Stimulated activated CD4-positive, alpha-beta T cell treated with anti-CD3 and anti-CD28 coated beads, Interleukin-12 subunit alpha, Interleukin-12 subunit beta, amount 100 ng/mL, for 24 hours (primary cell): Measurements from ENCODE around the gene SWSAP1.
"Not testable (repeated sequence)": the region's sequence is repeated elsewhere in the genome, so short reads cannot be mapped to it uniquely, and the experiment has no call there.

Source experiments
- DNase-seq, 2 experiments: peaks; one replicate each; pipeline ENCODE4 v3.0.0-alpha.2; 2020; ENCODE audit warnings: low read depth in 2 of 2

Gene SWSAP1

GRCh38 chr19:11378319-11379189 lies 4.1 kb downstream of the SWSAP1 start:
- no peak for DNase-seq

GRCh38 chr19:11379269-11379845 lies 4.9 kb downstream of the SWSAP1 start:
- not testable (repeated sequence) for DNase-seq

GRCh38 chr19:11379857-11380350 lies 5.4 kb downstream of the SWSAP1 start:
- no peak for DNase-seq

DNA sequence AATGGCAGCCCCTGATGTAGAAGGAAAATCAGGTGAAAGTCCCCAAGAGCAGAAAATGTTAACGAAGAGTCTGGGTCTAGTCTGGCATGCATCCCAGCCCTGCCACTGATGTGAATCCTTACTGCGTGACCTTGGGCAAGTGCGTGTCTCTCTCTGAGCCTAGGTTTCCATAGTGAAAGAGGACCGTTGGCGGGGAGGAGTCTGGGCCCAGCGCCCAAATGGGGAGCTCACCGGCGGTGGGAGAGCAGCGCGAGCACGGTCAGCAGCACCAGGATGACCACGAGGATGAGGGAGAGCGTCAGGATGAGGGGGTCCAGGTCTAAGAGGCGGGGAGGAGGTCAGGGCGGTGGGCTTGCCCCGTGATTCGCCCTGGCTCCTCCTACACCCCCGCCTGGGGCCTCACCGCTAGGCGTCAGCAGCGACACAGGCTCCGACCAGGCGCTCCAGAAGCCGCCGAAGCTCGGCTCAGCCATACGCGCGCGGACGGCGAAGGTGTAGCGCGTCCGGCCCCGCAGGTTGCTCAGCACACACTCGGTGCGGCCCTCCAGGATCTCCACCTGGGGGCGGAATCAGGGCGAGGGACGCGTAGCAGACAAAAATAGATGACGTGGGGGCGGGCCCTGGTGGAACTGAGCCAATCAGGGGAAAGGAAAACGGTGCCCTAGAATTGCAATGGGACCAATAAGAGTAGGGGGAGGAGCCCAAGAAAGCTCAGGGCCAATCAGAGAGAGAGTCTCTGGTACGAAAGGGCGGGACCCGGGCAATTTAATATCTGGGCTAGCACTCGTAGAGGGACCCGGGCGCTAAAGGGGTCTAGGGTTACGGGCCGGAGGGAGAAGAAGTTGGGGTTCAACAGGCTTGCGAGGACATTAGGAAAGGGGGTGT lies 6.4 kb downstream of the SWSAP1 start:
- DNase-seq: peak; percentile 86 to 95

GRCh38 chr19:11382898-11383705 lies 8.6 kb downstream of the SWSAP1 start:
- peak in 1 of 2 experiments; percentile 37 for DNase-seq

- no peak for DNase-seq
These were observed 9.2 kb downstream of the SWSAP1 start for GRCh38 chr19:11383706-11384048.

- no peak for DNase-seq
These were observed 10.3 kb downstream of the SWSAP1 start for GRCh38 chr19:11384778-11385129.

DNA sequence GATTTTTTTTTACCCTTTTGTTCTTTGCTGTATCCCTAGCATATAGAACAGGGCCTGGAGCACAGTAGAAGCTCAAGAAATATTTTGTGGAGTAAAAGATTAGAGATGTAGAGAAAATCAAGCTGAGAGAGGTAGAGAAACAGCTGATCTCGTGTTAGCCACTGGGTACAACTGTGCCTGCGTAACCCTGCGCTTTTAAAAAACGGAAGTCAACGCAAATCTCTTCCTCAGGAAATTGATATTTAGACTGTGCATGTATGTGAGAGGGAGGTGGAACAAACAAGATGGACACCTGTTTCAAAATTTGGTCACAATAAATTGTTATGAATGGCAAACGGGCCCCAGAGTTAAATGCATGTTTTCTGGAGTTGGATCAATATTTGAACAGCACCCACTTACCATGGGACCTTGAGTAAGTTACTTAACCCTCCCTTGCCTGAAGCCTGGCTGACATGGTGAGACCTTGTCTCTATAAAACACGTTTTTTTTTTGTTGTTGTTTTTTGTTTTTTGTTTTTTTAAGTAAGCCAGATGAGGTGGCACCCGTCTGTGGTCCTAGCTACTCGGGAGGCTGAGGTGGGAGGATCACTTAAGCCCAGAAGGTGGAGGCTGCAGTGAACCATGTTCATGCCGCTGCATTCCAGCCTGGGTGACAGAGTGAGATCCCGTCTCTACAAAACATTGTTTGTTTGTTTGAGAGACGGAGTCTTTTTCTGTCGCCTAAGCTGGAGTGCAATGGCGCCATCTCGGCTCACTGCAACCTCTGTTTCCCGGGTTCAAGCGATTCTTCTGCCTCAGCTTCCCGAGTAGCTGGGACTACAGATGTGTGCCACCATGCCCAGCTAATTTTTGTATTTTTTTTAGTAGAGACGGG lies 12.9 kb downstream of the SWSAP1 start:
- DNase-seq: no peak

GRCh38 chr19:11390359-11390758 lies 15.9 kb downstream of the SWSAP1 start:
- no peak for DNase-seq

- DNase-seq: no peak
These were observed 16.6 kb downstream of the SWSAP1 start for GRCh38 chr19:11390933-11391680.

GRCh38 chr19:11397089-11397610 lies 22.7 kb downstream of the SWSAP1 start:
- no peak for DNase-seq

DNA sequence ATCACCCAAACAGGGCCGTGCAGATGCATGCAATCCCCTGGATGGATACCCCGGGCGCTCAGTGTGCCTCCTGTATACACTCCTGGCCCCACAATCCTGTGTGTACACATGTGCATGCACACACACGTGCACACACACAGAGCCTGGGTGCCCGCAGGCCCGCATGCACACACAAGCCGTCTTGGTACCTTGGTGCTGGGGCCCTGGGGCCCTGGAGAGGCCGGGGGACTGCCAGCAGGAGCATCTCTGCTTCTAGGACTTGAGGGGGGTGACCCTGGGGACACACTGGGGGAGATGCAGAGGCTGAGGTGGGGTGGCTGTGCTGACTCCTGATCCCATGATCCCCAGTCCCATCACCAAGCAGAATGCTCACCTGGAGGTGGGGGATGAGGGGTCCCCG lies 25.2 kb downstream of the SWSAP1 start:
- no peak for DNase-seq

DNA sequence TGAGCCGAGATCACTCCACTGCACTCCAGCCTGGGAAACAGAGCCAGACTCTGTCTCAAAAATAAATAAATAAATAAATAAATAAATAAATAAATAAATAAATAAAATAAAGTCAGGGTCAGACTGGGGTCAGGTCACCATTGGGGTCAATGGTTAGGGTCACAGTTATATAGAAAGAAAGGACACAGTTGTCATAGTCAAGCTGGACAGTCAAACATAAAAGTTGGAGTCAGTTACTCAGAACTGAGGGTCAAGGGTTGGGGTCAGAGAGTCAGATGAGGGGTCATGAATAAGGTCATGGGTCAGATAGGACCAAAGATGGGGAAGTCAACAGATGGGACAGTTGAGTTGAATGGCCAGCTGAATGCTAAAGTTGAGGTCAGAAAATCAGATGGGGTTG lies 26.3 kb downstream of the SWSAP1 start:
- DNase-seq: no peak

- no peak for DNase-seq
These were observed 27.5 kb downstream of the SWSAP1 start for GRCh38 chr19:11401808-11402543.

DNA sequence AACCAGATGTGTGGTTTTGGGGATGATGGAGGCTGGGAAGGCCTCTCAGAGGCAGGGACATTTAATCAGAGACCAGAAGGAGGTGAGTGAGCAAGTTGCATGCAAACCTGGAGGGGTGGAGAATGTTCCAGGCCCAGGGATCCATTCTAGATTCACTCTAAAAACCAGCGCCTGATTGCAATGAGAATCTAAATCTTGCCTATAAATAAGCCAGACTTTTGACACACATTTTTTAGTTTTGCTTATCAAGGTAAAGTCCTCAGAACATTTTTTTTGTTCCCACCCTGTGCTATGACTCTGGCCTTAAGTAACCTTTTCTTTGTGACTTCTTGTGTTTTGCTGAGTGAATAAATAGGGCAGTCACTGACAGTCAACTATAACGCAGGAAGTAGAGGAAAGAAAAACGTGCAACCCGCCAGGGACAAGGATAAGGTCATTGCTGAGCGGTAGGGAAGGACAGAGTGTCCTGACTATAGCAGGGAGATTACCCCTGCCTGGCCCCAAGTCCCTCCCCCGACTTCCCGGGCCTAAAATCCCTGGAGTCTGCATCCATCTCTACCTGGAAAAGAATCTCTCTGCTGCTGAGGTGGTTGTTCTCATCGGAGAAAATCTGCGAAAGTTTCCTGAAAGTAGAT lies 30.2 kb downstream of the SWSAP1 start:
- DNase-seq: no peak

- DNase-seq: no peak
These were observed 31.6 kb downstream of the SWSAP1 start for GRCh38 chr19:11405846-11406643.

- DNase-seq: not testable (repeated sequence)
These were observed 32.3 kb downstream of the SWSAP1 start for GRCh38 chr19:11406703-11407236.
